ENCODE measurements around the gene NRDE2. TPM values are rescaled to one million over a fixed set of nuclear protein-coding genes. Genes with fewer than 3 reads are reported as not detected.

NRDE2 gene
- total RNA-seq, 1 donor from 2014 or later: 10.2 TPM

DNA sequence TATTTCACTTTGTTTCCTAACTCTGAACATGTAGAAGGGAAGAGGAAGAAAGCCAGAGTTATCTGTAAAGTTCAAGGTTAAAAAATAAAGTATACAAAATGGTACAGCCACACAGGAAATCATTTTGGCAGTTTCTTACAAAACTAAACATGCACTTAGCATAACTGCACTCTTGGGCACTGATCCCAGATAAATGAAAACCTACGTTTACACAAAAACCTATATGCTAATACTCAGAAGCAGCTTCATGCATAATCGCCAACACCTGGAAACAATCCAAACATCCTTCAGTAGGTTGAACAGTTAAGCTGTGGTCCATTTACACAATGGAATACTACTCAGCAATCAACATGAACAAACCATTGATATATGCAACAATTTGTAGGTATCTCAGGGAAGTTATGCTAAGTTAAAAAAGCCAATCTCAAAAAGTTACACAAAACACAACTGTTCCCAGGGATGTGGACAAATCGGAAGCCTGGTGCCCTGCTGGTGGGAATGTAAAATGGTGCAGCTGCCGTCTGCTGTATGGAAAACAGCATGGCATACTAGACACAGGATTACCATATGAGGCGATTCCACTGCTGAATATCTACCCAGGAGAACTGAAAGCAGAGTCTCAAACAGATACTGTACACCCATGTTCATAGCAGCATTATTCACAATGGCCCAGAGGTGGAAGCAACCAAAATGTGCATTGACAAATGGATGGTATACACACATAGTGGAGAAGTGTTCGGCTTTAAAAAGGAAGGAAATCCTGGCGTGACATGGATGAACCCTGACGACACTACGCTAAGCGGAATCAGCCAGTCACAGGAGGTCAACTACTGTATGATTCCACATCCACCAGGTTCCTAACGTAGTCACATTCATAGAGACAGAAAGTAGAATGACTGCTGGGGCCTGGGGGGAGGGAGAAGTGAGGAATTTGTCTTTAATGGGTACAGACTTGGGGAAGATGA is 37.7 kb downstream of the NRDE2 start:
- Mint-ChIP-seq H3K27ac (no peak overlapping the region), H3K4me1 (no peaks in the 10 kb centered on the region), H3K9me3 (no peaks in the 10 kb centered on the region), H3K4me3 (no peak overlapping the region), H3K36me3 (peaks cover 10% of the 10 kb centered on the region), H3K27me3 (ENCODE audit: insufficient read depth, low read depth) (no peaks in the 10 kb centered on the region)
- no peaks in the 10 kb centered on the region for H4K20me1 ChIP-seq (ENCODE audit: low read depth)
- H3F3A ChIP-seq (ENCODE audit: low read depth): no peaks in the 10 kb centered on the region
- TF ChIP-seq EZH2phosphoT487 (IDR thresholded peaks at IDR 0.05) (no peak), EZH2 (IDR thresholded peaks at IDR 0.05) (no peak)
- TF ChIP-seq, protein P1, sequence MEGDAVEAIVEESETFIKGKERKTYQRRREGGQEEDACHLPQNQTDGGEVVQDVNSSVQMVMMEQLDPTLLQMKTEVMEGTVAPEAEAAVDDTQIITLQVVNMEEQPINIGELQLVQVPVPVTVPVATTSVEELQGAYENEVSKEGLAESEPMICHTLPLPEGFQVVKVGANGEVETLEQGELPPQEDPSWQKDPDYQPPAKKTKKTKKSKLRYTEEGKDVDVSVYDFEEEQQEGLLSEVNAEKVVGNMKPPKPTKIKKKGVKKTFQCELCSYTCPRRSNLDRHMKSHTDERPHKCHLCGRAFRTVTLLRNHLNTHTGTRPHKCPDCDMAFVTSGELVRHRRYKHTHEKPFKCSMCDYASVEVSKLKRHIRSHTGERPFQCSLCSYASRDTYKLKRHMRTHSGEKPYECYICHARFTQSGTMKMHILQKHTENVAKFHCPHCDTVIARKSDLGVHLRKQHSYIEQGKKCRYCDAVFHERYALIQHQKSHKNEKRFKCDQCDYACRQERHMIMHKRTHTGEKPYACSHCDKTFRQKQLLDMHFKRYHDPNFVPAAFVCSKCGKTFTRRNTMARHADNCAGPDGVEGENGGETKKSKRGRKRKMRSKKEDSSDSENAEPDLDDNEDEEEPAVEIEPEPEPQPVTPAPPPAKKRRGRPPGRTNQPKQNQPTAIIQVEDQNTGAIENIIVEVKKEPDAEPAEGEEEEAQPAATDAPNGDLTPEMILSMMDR (IDR thresholded peaks at IDR 0.05): no peak
- H3K79me2 ChIP-seq (ENCODE audit: low read depth): no peaks in the 10 kb centered on the region
- H3K9me3 ChIP-seq (ENCODE audit: low read depth): no peaks in the 10 kb centered on the region
- no peaks in the 10 kb centered on the region for H3K27me3 ChIP-seq
- DNase-seq (ENCODE audit: low spot score): no peak
- H2AFZ ChIP-seq (replicated peaks): no peak overlapping the region
- H3K27ac ChIP-seq: no peak overlapping the region
- no peak overlapping the region for H3K9ac ChIP-seq
- H3K4me3 ChIP-seq: no peak overlapping the region
- H3K4me2 ChIP-seq: no peak overlapping the region
- no peaks in the 10 kb centered on the region for H3K36me3 ChIP-seq
- no peaks in the 10 kb centered on the region for H3K4me1 ChIP-seq

DNA sequence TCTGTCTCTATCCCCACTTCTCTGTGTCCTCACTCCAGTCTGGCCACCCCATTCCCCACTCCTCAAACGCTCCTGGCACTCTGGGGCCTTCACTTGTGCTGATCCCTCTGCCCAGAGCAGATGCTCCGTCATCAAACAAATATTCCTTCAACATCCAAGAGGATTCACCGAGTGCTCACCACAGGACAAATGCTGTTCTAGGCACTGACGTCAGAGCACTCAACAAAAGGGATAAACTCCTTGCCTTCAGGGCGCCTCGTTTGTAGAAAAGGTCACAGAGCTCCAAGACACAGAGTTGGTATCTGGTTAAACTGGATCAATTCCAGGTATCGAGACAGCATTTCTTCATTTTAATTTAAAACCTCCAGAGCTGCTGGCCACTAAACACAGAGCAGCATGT is 40.0 kb downstream of the NRDE2 start:
- no peak for TF ChIP-seq EZH2phosphoT487 (IDR thresholded peaks at IDR 0.05)
- TF ChIP-seq, protein P1 (IDR thresholded peaks at IDR 0.05): no peak
- TF ChIP-seq EZH2 (IDR thresholded peaks at IDR 0.05): no peak
- H3K4me3 ChIP-seq: no peak overlapping the region
- no peaks in the 10 kb centered on the region for H4K20me1 ChIP-seq (ENCODE audit: low read depth)
- no peak overlapping the region for H3K27ac ChIP-seq
- DNase-seq (ENCODE audit: low spot score): no peak
- no peaks in the 10 kb centered on the region for H3K79me2 ChIP-seq (ENCODE audit: low read depth)
- H3K4me3 Mint-ChIP-seq: no peak overlapping the region
- peaks cover 6% of the 10 kb centered on the region for H3K4me1 Mint-ChIP-seq
- no peaks in the 10 kb centered on the region for H3K36me3 ChIP-seq
- peaks cover 3% of the 10 kb centered on the region for H3K27me3 Mint-ChIP-seq (ENCODE audit: insufficient read depth, low read depth)
- H2AFZ ChIP-seq (replicated peaks): no peak overlapping the region
- H3K27me3 ChIP-seq: no peaks in the 10 kb centered on the region
- no peaks in the 10 kb centered on the region for H3K9me3 ChIP-seq (ENCODE audit: low read depth)
- H3F3A ChIP-seq (ENCODE audit: low read depth): no peaks in the 10 kb centered on the region
- H3K36me3 Mint-ChIP-seq: peaks cover 12% of the 10 kb centered on the region
- no peaks in the 10 kb centered on the region for H3K4me1 ChIP-seq
- no peak overlapping the region for H3K4me2 ChIP-seq
- H3K9me3 Mint-ChIP-seq: no peaks in the 10 kb centered on the region
- H3K27ac Mint-ChIP-seq: no peak overlapping the region
- no peak overlapping the region for H3K9ac ChIP-seq

DNA sequence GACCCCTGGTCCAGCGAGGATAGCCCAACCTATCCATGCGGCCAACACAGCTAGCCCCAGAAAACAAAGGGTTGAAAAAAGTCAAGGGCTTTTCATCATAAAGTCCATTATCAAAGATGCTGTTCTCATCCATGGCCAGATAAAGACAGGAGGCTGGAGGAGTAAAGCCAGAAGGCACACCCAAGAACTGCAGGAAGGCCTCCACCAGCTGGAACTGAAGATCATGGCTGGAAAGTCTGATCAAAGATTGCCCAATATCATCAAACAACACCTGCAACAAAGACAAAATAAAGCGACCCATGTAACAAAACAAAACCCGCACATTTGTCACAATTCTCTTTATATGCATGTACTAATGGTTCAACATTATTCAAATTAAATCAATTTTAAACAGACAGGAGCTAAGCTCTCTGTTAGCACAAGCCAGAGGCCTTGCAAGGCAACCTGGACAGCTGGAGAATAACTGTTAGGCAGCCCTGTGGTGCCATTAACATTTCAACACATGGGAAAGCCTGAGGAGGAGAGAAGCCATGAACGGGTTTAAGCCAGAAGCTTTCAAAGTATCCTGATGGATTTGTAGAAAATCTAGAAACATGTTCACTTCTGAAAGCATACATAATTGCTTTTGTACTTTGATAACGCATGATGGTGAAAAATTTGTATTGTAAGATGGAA is 41.3 kb downstream of the NRDE2 start:
- Histone ChIP-seq H3K27ac (no peak overlapping the region), H4K20me1 (ENCODE audit: low read depth) (no peaks in the 10 kb centered on the region), H3K4me1 (no peaks in the 10 kb centered on the region), H3K36me3 (no peaks in the 10 kb centered on the region), H3K9ac (no peak overlapping the region), H3K4me3 (no peak overlapping the region), H3K79me2 (ENCODE audit: low read depth) (no peaks in the 10 kb centered on the region), H3K4me2 (no peak overlapping the region), H3K27me3 (no peaks in the 10 kb centered on the region), H2AFZ (replicated peaks) (no peak overlapping the region), H3K9me3 (ENCODE audit: low read depth) (no peaks in the 10 kb centered on the region), H3F3A (ENCODE audit: low read depth) (no peaks in the 10 kb centered on the region)
- DNase-seq (ENCODE audit: low spot score): no peak
- Mint-ChIP-seq H3K9me3 (no peaks in the 10 kb centered on the region), H3K27me3 (ENCODE audit: insufficient read depth, low read depth) (peaks cover 3% of the 10 kb centered on the region), H3K4me1 (peaks cover 6% of the 10 kb centered on the region), H3K27ac (no peak overlapping the region), H3K36me3 (peaks cover 12% of the 10 kb centered on the region), H3K4me3 (no peak overlapping the region)
- TF ChIP-seq, protein P1 (IDR thresholded peaks at IDR 0.05): no peak
